HEK293 (cell line): ENCODE data around the gene KCTD17.

Experiments used
- GLI2 ChIP-seq: fragments of 450-650 bp; formaldehyde crosslinking; IDR thresholded peaks from 2 replicates; pipeline ENCODE4; 2017; ENCODE audit warnings: missing biosample characterization, missing genetic modification characterization, low read depth, borderline replicate concordance
- KLF10 ChIP-seq: fragments of 450-650 bp; IDR thresholded peaks from 2 replicates; pipeline ENCODE4 v1.5.1; 2018; ENCODE audit warnings: missing biosample characterization, mild to moderate bottlenecking, missing genetic modification characterization
- ZNF76 ChIP-seq: fragments of 450-650 bp; formaldehyde crosslinking; IDR thresholded peaks from 2 replicates; pipeline ENCODE4; 2016; ENCODE audit warnings: low read depth, missing biosample characterization, missing genetic modification characterization, borderline replicate concordance
- TF ChIP-seq, protein P1 (sequence below): fragments of 450-650 bp; formaldehyde crosslinking; IDR thresholded peaks from 2 replicates; pipeline ENCODE4 v1.5.1; 2016; ENCODE audit warnings: missing biosample characterization, missing genetic modification characterization

DNA sequence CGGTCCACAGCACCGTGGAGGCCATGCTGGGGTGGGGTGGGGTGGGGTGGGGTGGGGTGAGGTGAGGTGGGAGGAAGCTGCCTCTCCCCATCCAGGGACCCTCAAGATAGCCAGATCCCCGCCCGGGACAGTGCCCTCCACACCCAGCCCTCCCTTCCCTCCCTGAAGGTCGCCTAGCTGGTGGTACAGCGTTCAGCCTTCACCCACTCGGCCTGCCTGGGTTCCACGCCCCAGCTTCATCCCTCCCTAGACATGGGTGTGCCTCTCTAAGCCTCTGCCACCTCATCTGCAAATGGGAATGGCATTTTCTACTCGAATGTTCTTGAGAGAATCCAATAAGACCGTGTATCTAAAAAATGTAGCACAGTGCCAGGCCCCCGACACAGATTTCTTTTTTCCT, 17.8 kb downstream of the KCTD17 start:
- no peak for TF ChIP-seq KLF10 (tag by site-specific recombination)
- no peak for TF ChIP-seq ZNF76
- no peak for TF ChIP-seq GLI2
- TF ChIP-seq, protein P1, sequence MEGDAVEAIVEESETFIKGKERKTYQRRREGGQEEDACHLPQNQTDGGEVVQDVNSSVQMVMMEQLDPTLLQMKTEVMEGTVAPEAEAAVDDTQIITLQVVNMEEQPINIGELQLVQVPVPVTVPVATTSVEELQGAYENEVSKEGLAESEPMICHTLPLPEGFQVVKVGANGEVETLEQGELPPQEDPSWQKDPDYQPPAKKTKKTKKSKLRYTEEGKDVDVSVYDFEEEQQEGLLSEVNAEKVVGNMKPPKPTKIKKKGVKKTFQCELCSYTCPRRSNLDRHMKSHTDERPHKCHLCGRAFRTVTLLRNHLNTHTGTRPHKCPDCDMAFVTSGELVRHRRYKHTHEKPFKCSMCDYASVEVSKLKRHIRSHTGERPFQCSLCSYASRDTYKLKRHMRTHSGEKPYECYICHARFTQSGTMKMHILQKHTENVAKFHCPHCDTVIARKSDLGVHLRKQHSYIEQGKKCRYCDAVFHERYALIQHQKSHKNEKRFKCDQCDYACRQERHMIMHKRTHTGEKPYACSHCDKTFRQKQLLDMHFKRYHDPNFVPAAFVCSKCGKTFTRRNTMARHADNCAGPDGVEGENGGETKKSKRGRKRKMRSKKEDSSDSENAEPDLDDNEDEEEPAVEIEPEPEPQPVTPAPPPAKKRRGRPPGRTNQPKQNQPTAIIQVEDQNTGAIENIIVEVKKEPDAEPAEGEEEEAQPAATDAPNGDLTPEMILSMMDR (tag by site-specific recombination): no peak
